GM19324 (cell line): Measurements from ENCODE around the gene AMH.

ENCODE experiments used
- ATAC-seq: cut with Tn5 transposase; IDR thresholded peaks from one replicate; pipeline ENCODE4 v1.9.1; 2021; ENCODE audit warnings: mild to moderate bottlenecking, moderate library complexity; ENCODE audit not compliant: unreplicated experiment, low FRiP score

Gene AMH

DNA sequence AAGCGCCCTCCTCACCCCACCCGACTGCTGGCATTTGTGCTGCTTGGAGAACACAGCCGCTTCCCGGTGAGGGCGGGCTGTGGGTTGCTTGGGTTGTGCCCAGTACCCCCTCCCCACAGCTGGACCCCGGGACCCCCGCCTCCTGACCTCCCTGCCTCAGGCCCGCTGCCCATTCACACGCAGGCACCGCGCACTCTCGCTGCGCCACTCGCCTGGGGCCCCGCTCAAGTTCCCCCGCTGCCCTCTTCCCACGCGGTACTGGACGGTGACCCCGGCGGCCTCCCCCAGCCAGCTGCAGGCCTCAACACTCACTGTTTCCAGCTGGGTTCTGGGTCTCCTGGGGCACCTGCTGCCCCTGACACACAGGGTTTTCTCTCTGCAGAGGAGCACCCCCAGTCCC, 29.4 kb upstream of the AMH start:
- ATAC-seq: no peak

DNA sequence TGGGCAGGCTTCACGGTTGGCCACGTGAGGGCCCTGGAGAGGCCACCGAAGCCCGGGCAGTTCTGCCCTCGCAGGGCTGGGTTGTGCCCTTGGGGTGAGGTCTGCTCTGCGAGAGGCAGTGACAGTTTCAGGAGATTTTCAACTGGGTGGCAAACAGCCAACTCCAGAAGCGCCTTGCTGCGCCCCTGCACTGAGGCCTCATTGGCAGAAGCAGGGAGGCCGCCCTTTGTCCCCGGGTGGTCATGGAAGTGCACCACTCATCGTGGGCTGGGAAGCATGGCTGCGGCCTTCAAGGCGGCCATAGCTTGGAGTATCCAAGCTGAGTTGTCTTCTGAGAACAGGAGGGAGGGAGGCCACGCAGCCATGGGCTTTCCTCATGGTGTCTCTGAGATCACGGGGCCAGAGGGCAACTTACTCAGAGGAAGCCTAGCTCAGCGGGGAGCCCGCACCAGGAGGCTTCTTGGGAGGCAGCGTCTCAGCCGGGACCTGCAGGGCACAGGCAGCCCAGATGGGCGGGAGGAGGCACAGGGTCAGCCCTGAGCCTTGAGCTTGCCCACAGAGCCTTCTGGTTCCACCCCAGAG, 27.8 kb upstream of the AMH start:
- no peak for ATAC-seq

- ATAC-seq: no peak
Observed at GRCh38 chr19:2221918-2222317, 27.2 kb upstream of the AMH start.

DNA sequence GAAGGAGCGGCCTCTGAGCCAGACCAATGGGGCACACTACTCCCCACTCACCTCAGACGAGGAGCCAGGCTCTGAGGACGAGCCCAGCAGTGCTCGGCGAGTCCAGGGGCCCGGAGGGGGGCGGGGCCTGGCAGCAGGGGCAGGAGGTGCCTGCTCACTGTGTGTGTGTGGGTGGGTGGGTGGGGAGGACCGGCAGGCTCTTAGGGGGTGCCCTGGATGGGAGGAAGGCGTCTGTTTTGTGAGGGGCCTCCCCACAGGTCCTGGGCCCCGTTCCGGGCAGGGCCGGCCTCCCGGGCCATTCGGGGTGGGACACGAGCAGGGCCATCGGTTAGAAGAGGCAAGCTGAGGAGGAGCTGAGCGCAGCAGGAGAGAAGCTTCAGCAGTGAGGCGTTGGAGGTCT, 25.7 kb upstream of the AMH start:
- no peak for ATAC-seq

- no peak for ATAC-seq
Observed at GRCh38 chr19:2223959-2224358, 25.2 kb upstream of the AMH start.

DNA sequence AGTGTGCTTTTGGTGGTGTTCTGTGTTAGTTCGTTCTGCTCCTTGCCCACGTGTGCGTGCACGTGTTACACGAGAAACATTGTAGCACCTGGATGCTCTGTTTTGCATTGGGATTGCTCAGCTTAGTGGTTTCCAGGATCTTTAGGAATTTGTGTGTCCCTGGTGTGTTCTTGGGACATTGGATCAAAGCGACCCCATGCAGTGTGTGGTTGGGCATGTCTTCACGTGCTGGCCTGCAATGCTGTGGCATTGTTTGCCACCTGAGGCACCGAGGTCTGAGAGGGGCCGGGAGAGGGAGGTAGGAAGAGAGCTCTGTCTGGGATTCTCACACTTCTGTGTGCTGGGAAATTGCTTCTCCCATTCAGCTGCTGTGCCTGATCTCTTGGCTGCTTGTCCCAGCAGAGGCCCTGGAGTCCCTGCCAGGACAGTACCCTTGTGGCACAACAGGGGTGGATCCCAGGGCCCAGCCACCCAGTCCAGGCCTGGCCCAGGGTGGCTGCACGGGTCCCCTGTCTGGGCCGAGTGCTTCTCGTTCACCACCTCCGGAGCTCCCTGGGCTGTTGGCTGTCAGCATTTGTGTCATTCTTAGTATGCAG, 24.3 kb upstream of the AMH start:
- no peak for ATAC-seq

DNA sequence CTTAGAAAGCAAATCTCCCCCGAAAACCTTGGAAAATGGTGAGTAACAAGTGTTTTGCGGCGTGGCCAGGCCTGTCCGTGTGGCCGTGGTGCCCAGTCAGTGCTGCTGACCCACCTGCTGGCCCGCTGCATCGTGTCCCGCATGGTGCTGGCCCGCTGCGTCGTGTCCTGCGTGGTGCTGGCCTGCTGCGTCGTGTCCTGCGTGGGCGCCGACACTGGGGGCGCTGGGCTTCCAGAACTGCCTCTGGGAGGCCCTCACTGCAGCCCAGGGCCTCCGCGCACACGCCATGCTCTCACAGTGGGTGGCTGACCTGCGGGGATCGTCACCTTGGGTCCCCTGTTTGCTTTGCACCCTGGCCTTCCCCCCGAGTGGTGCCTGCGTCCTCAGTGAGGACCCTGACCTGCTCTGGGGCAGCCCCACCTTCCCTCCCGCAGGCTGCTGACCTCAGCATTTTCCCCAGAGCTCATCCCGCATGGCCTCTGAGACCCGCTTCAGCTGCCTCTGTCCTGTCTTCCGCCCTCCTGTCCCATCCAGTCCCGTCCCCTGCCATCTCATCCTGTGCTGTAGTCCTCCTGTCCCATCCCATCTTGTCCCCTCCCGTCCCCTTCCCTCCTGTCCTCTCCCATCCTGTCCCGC, 23.6 kb upstream of the AMH start:
- no peak for ATAC-seq

DNA sequence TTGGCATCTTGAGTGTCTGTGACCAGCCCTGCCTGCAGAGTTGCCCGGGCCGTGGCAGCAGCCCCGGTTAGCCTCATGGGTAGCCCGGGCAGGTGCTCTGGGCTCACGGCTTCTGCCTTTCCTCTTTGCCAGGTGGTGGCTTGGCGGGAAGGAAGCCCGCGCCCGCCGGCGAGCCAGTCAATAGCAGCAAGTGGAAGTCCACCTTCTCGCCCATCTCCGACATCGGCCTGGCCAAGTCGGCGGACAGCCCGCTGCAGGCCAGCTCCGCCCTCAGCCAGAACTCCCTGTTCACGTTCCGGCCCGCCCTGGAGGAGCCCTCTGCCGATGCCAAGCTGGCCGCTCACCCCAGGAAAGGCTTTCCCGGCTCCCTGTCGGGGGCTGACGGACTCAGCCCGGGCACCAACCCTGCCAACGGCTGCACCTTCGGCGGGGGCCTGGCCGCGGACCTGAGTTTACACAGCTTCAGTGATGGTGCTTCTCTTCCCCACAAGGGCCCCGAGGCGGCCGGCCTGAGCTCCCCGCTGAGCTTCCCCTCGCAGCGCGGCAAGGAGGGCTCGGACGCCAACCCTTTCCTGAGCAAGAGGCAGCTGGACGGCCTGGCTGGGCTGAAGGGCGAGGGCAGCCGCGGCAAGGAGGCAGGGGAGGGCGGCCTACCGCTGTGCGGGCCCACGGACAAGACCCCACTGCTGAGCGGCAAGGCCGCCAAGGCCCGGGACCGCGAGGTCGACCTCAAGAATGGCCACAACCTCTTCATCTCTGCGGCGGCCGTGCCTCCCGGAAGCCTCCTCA, 22.9 kb upstream of the AMH start:
- no peak for ATAC-seq

DNA sequence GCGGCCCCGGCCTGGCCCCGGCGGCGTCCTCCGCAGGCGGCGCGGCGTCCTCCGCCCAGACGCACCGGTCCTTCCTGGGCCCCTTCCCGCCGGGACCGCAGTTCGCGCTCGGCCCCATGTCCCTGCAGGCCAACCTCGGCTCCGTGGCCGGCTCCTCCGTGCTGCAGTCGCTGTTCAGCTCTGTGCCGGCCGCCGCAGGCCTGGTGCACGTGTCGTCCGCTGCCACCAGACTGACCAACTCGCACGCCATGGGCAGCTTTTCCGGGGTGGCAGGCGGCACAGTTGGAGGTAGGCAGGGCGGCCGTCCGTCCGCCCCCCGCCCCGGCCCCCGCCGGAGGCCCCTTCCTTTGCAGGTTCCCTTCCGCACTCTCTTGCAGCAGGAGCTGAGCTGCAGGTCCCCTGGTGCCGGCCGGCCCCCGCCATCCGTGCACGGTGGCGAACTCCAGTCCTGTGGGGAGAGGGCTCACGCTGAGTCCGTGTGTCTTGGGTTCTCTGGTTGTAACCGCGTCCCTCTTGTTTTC, 22.2 kb upstream of the AMH start:
- ATAC-seq: no peak

GRCh38 chr19:2227415-2228156, 21.5 kb upstream of the AMH start:
- ATAC-seq: no peak

- ATAC-seq: no peak
Observed at GRCh38 chr19:2228157-2229030, 20.7 kb upstream of the AMH start.

- no peak for ATAC-seq
Observed at GRCh38 chr19:2229103-2230032, 19.8 kb upstream of the AMH start.

DNA sequence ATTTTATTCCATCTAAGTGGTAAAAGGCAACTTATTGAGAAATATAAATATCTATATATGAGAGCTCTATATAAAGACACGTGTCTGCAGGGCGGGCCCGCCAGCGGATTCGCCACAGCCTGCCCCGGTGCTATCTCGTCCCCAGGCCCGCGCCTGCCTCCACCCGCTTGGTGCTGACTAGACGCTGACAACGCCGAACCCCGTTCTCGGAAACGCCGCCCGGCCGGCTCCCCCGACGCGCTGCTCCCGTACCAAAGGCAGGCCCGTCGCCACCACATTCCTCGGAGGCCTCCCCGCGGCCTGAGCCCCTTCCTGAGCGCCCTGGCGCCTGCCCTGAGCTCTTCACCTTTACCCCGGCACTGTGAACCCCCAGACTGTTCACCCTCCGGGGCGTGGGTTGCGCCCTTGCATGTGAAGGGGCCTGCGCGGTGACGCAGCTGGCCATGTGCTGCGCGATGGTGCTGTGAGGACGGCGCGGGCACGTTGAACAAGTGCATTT, 19.0 kb upstream of the AMH start:
- ATAC-seq: no peak

DNA sequence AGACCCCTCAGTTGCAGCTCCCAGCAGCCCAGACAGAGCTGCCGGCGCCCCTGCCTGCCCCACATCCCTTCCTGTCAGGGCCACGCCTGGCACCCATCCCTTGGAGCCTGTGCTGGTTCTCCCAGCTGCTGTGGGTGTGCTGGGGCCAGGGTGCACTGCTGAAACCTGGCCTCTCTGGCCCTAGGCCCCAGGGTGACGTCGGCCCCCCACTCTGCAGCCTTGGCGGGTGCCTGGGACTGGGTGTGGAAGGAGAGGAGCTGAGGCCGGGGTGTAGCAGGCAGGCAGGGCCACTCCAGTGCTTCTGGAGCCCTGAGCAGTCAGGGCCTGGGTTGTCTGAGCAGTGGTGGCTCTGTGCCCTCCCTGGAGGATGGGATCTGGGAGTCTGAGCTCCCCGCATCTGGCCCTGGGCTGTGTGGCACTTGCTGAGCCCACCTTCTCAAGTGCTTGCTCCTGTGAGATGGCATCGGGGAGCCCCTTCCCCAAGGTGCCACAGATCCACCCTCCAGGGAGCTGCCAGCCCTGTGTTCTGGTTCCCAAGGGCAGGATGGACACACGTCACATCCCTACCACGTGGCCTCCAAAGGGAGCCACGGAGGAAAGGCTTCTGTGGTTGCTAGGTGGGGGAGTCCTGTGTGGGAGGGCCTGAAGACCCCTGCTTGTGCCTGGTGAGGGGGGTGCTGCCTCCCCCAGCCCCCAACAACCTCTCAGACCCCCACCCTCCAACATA, 18.2 kb upstream of the AMH start:
- no peak for ATAC-seq

- ATAC-seq: no peak
Observed at GRCh38 chr19:2231621-2232221, 17.4 kb upstream of the AMH start.

GRCh38 chr19:2232286-2233151, 16.6 kb upstream of the AMH start:
- ATAC-seq: no peak
